Suprapubic skin (tissue), 4 donors: ENCODE results near the gene SLC8A2.

ENCODE experiments used
- CTCF ChIP-seq, 2 donors: fragments of 200-600 bp in 1 of 2; fragments of 450-650 bp in 1 of 2; sonication (generic) in 1 of 2; IDR thresholded peaks; one replicate each; pipeline ENCODE4 v1.5.1; 2016 to 2019; ENCODE audit warnings: antibody characterized with exemption in 2 of 2, mild to moderate bottlenecking in 1 of 2, moderate library complexity in 1 of 2
- EP300 ChIP-seq: sonication (generic); formaldehyde crosslinking; IDR thresholded peaks from one replicate; pipeline ENCODE4 v1.6.1; 2017; ENCODE audit warnings: antibody characterized with exemption
- POLR2A ChIP-seq, 2 donors: fragments of 450-650 bp; IDR thresholded peaks; one replicate each; pipeline ENCODE4 v1.6.1; 2017; ENCODE audit warnings: antibody characterized with exemption in 2 of 2, mild to moderate bottlenecking in 2 of 2, moderate library complexity in 2 of 2
- POLR2AphosphoS5 ChIP-seq, 3 donors: sonication (generic); formaldehyde crosslinking; IDR thresholded peaks; one replicate each; pipeline ENCODE4 v1.6.1; 2017; ENCODE audit warnings: antibody characterized with exemption in 3 of 3

DNA sequence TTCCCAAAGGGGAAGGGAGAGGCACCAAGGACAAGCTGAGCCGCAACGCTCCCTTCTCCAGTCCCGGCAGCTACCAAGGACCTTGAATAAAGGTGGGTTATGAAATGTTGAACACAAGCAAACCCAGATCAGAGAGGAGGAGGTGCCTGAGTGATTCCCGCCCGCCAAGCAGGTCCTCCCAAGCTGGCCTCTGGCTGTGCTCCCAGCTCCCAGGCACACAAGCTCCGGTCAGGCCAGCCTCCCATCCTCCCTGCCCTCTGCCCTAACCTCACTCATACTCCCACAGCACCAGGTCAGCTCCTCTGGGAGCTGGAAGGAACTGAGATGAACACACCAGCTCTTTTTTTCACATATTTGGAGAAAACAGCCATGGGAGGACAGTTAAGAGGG lies 39.4 kb upstream of the SLC8A2 start:
- TF ChIP-seq POLR2A (IDR thresholded peaks at IDR 0.05) (no peak), CTCF (IDR thresholded peaks at IDR 0.05) (no peak), POLR2AphosphoS5 (IDR thresholded peaks at IDR 0.05) (no peak), EP300 (no peak)
